ENCODE measurements around the gene CHI3L2.

The CHI3L2 gene

DNA sequence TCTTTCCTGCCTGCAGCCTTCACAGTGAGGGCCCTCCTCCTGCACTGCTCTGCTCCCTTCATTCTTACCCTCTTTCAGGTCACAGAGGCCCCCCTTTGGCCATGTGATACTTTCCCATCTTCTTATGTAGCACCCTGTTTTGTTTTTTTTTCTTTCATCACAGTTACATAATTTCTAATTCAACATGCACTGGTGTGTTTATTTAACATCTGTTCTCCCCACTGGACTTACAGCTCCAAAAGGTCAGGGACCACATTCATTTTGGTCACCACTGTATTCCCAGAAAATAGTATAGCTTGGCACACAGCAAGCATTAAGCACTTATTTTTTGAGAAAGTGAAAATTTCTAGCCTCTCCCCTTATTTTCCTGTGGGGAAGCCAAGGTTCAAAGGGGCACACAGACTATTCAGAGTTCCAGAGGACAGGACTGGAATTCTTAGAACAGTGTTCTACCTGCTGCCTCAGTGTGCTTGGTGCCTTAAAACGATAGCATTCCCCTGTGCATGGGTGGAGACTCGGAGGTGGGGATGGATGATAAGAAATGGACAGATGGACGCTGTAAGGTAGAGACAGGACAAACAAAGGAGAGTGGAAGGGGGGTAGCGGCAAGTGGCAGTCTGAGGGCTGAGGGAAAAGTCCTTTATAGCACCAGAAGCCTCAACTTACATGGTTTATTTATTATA is 32.4 kb upstream of the CHI3L2 start:
- no peaks in the 10 kb centered on the region for H3K9me3 ChIP-seq (ENCODE audit: control insufficient read depth, insufficient read depth, low read length)
- no peak overlapping the region for H3K4me3 ChIP-seq (ENCODE audit: low read depth, low read length)
- no peak overlapping the region for H3K9ac ChIP-seq (ENCODE audit: low read depth, low read length)
- H3K36me3 ChIP-seq (ENCODE audit: control insufficient read depth, insufficient read depth, low read length), result no peaks in the 10 kb centered on the region
- H3K4me1 ChIP-seq (ENCODE audit: control insufficient read depth, insufficient read depth, low read length), result peaks cover 2% of the 10 kb centered on the region
- no peaks in the 10 kb centered on the region for H3K27me3 ChIP-seq (ENCODE audit: control insufficient read depth, insufficient read depth, low read length)

DNA sequence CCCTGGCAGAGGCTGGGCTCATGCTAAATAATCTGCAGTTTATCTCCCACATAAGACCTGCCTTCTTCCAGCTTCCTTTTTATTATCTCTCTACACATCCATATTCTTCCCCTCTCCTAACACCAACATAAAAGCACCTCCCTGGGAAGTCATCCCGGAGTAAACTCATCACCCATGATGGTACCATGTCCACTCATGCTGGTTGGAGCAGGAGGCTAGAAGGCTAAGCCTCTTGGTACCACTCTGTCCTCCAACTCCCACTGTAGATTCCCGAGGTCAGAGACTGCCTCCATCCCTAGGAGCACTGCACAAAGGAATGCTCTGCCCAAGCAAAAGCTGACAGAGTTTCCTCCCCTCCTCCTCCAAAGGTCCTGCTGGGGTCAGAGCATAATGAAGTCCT is 31.3 kb upstream of the CHI3L2 start:
- Histone ChIP-seq H3K36me3 (ENCODE audit: control insufficient read depth, insufficient read depth, low read length) (no peaks in the 10 kb centered on the region), H3K9me3 (ENCODE audit: control insufficient read depth, insufficient read depth, low read length) (no peaks in the 10 kb centered on the region), H3K9ac (ENCODE audit: low read depth, low read length) (no peak overlapping the region), H3K27me3 (ENCODE audit: control insufficient read depth, insufficient read depth, low read length) (no peaks in the 10 kb centered on the region), H3K4me1 (ENCODE audit: control insufficient read depth, insufficient read depth, low read length) (peaks cover 2% of the 10 kb centered on the region), H3K4me3 (ENCODE audit: low read depth, low read length) (no peak overlapping the region)

- H3K36me3 ChIP-seq (ENCODE audit: control insufficient read depth, insufficient read depth, low read length), result no peaks in the 10 kb centered on the region
- H3K4me3 ChIP-seq (ENCODE audit: low read depth, low read length), result no peak overlapping the region
- H3K9ac ChIP-seq (ENCODE audit: low read depth, low read length), result no peak overlapping the region
- peaks cover 9% of the 10 kb centered on the region for H3K27me3 ChIP-seq (ENCODE audit: control insufficient read depth, insufficient read depth, low read length)
- H3K4me1 ChIP-seq (ENCODE audit: control insufficient read depth, insufficient read depth, low read length), result peaks cover 2% of the 10 kb centered on the region
- H3K9me3 ChIP-seq (ENCODE audit: control insufficient read depth, insufficient read depth, low read length), result no peaks in the 10 kb centered on the region
These were observed 29.8 kb upstream of the CHI3L2 start for GRCh38 chr1:111197598-111198284.

GRCh38 chr1:111198836-111199235 is 28.7 kb upstream of the CHI3L2 start:
- peaks cover 19% of the 10 kb centered on the region for H3K27me3 ChIP-seq (ENCODE audit: control insufficient read depth, insufficient read depth, low read length)
- no peak overlapping the region for H3K9ac ChIP-seq (ENCODE audit: low read depth, low read length)
- no peak overlapping the region for H3K4me3 ChIP-seq (ENCODE audit: low read depth, low read length)
- H3K9me3 ChIP-seq (ENCODE audit: control insufficient read depth, insufficient read depth, low read length), result no peaks in the 10 kb centered on the region
- peaks cover 4% of the 10 kb centered on the region for H3K4me1 ChIP-seq (ENCODE audit: control insufficient read depth, insufficient read depth, low read length)
- no peaks in the 10 kb centered on the region for H3K36me3 ChIP-seq (ENCODE audit: control insufficient read depth, insufficient read depth, low read length)

DNA sequence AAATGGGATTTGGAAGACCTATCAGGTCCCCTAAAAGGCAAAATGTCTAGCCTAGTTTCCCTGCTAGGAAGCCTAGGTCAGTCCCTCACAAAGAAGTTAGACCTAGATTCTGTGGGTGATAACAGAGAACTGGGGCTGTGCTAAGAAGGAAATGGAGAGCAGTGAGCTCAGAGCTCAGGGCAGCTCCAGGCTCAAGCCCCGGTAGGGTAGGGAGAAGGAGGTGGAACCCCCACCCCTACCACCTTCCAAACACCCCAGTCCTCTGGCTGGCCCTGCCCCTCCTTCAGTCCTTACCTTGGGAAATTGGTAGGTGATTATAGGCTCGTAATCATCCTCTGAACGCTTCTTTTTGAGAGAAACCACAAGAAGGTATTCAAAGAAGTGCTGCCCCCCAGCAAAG is 28.2 kb upstream of the CHI3L2 start:
- Histone ChIP-seq H3K36me3 (ENCODE audit: control insufficient read depth, insufficient read depth, low read length) (no peaks in the 10 kb centered on the region), H3K27me3 (ENCODE audit: control insufficient read depth, insufficient read depth, low read length) (peaks cover 20% of the 10 kb centered on the region), H3K4me1 (ENCODE audit: control insufficient read depth, insufficient read depth, low read length) (peaks cover 4% of the 10 kb centered on the region), H3K9me3 (ENCODE audit: control insufficient read depth, insufficient read depth, low read length) (no peaks in the 10 kb centered on the region), H3K4me3 (ENCODE audit: low read depth, low read length) (no peak overlapping the region), H3K9ac (ENCODE audit: low read depth, low read length) (no peak overlapping the region)

DNA sequence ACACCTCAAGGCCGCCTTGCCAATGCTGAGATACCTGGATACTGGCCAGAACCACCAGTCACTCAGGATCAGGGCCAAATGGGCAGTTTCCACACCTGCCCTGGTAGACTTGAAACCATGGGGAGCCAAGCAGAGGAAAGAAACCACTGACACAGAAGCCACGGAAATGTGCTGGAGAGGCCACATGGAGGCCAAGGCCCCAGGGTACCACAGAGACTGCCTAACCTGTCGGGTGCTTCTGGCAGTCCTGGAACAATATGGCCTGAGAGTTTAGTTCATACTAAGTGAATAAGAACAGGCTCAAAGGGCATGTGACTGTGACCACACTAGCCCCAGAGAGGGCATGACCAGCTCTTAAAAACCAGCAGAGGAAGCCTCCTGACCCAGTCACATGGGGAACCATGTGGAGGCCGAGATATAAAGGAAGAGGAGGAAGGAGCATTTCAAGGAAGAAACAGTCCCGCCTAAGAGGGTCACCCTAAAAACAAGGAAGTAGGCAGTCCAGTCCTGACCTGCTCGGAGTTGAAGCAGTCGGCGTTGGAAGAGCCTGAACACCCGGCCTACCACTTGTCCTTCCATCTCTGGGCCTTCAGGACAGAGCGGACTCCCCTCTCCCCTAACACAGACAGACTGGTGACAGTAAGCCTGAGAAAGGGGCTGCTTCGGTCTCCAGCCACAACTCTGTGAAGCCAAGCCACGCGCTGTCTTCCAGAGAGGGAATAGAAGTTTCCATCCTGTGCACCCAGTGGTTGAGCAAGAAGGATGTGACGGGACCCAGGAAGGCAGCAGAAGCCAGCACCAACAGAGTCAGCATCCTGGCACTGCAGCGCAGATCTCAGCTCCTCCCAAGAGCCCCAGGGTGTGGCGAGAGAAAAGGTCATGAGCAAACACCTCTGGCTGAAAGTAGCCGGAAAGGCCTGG is 27.4 kb upstream of the CHI3L2 start, which contains the start of gene DENND2D:
DENND2D (minus strand) TSS at position 766 of the 921 bp plus-strand sequence; CDS start at position 579, 187 bp downstream.
- Histone ChIP-seq H3K9ac (ENCODE audit: low read depth, low read length) (no peak within 1 kb of the TSS), H3K4me3 (ENCODE audit: low read depth, low read length) (no peak within 1 kb of the TSS), H3K36me3 (ENCODE audit: control insufficient read depth, insufficient read depth, low read length) (no peaks in the 10 kb centered on the region), H3K9me3 (ENCODE audit: control insufficient read depth, insufficient read depth, low read length) (no peaks in the 10 kb centered on the region), H3K4me1 (ENCODE audit: control insufficient read depth, insufficient read depth, low read length) (peaks cover 4% of the 10 kb centered on the region), H3K27me3 (ENCODE audit: control insufficient read depth, insufficient read depth, low read length) (peaks cover 28% of the 10 kb centered on the region)

GRCh38 chr1:111200802-111201161 is 26.7 kb upstream of the CHI3L2 start:
- H3K27me3 ChIP-seq (ENCODE audit: control insufficient read depth, insufficient read depth, low read length), result peaks cover 34% of the 10 kb centered on the region
- peaks cover 4% of the 10 kb centered on the region for H3K4me1 ChIP-seq (ENCODE audit: control insufficient read depth, insufficient read depth, low read length)
- H3K9ac ChIP-seq (ENCODE audit: low read depth, low read length), result no peak overlapping the region
- no peak overlapping the region for H3K4me3 ChIP-seq (ENCODE audit: low read depth, low read length)
- no peaks in the 10 kb centered on the region for H3K9me3 ChIP-seq (ENCODE audit: control insufficient read depth, insufficient read depth, low read length)
- no peaks in the 10 kb centered on the region for H3K36me3 ChIP-seq (ENCODE audit: control insufficient read depth, insufficient read depth, low read length)

DNA sequence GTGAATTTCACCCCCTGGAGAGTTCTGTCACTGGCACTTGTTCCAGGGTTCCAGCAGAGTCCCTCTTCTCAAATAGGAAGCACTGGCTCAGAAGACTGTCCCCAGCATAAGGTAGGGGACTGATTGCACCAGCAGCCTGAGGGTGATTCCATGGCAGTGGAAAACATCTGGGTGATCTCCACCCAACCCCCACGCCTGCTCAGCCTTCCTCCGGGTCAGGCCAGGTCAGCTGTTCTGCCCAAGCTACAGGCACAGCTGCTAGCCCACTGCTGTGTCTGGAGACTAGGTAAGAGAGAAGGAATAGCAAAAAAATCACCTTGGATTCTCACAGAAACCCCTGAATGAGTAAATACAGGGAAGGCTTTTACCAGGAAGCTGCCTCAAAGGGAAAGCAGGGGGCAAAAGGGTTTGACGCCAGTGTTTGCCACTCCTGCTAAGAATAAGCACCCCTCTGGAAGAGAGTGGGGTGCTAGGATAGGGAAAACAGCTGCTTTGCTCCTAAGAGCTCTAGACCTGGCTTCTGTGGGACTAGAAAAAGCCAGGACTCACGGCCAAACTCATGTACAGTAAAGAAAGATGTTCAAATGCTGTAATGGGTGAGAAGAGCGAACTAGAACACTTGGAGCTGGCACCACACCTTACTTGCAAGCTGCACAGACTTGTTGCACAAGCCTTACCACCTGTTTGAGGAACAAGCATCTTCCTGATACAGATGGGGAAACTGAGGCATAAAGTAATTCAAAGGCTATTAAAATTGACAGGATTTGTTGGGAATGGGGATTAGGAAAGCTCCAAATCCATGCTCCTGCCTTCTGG is 26.0 kb upstream of the CHI3L2 start:
- no peaks in the 10 kb centered on the region for H3K9me3 ChIP-seq (ENCODE audit: control insufficient read depth, insufficient read depth, low read length)
- peaks cover 4% of the 10 kb centered on the region for H3K4me1 ChIP-seq (ENCODE audit: control insufficient read depth, insufficient read depth, low read length)
- H3K4me3 ChIP-seq (ENCODE audit: low read depth, low read length), result no peak overlapping the region
- peaks cover 40% of the 10 kb centered on the region for H3K27me3 ChIP-seq (ENCODE audit: control insufficient read depth, insufficient read depth, low read length)
- no peak overlapping the region for H3K9ac ChIP-seq (ENCODE audit: low read depth, low read length)
- H3K36me3 ChIP-seq (ENCODE audit: control insufficient read depth, insufficient read depth, low read length), result no peaks in the 10 kb centered on the region

DNA sequence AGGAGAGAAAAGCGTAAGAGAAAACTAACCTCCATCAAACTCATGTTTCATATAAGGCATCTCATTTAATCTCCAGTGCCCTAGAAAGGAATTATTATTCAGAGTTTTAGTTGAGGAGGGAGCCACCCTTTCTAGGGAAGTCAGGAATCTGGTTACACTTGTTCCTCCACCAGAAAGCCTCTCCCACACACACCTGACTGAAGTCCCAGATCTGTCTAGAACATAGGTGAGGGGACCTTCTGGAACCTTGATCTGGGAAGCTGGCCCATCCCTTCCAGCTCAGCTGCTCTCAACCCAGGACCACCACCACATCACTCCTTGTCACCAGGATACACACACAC is 25.2 kb upstream of the CHI3L2 start:
- Histone ChIP-seq H3K36me3 (ENCODE audit: control insufficient read depth, insufficient read depth, low read length) (no peaks in the 10 kb centered on the region), H3K4me1 (ENCODE audit: control insufficient read depth, insufficient read depth, low read length) (peaks cover 4% of the 10 kb centered on the region), H3K9me3 (ENCODE audit: control insufficient read depth, insufficient read depth, low read length) (no peaks in the 10 kb centered on the region), H3K4me3 (ENCODE audit: low read depth, low read length) (no peak overlapping the region), H3K9ac (ENCODE audit: low read depth, low read length) (no peak overlapping the region), H3K27me3 (ENCODE audit: control insufficient read depth, insufficient read depth, low read length) (peaks cover 41% of the 10 kb centered on the region)

DNA sequence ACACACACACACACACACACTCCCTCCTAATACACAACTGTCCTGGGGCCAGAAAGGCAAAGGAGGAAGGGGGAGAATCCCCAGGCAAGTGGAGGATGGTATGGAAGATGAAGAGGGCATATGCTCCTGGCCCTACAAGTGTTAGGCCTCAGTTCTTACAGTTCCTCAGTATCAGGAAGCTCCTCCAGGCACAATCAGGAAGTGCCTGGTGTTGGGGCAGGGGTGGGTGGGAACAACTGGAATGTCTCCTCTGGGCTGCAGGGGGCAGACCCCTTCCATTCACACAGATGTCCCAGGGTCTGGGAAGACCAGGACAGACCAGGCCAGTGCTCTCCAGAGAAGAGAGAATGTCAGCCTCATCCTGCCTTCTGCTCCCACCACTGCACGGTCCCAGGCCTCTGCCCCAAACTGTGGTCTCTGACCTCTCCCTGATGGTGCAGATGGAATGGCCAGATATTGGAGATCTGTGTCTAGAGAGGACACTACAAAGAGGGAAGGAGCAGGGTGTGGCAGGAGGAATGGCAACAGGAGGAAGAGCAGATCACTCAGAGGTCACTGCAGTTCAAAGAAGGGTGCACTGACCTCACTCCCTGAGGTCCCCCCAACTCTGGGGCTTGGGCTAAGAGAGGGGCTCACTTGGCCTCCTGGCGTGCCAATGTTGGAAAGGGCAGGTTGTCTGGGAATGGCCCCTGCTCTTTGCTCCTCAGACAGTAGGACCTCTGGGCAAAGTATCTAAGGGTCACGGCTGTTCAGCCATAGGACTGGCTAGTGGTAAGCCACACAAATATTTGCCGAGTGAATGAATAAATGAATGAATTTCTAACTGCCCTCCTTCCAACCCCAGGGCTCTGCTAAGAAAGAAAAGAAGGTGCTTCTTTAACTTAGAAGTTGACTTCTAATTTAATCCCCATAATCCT is 24.5 kb upstream of the CHI3L2 start:
- H3K9ac ChIP-seq (ENCODE audit: low read depth, low read length), result no peak overlapping the region
- H3K4me1 ChIP-seq (ENCODE audit: control insufficient read depth, insufficient read depth, low read length), result peaks cover 4% of the 10 kb centered on the region
- peak overlapping the region; percentile 35 for H3K4me3 ChIP-seq (ENCODE audit: low read depth, low read length)
- peaks cover 45% of the 10 kb centered on the region for H3K27me3 ChIP-seq (ENCODE audit: control insufficient read depth, insufficient read depth, low read length)
- no peaks in the 10 kb centered on the region for H3K9me3 ChIP-seq (ENCODE audit: control insufficient read depth, insufficient read depth, low read length)
- no peaks in the 10 kb centered on the region for H3K36me3 ChIP-seq (ENCODE audit: control insufficient read depth, insufficient read depth, low read length)
